Loucy (cell line): ENCODE results near the gene DOCK10.

ENCODE experiments used
- H2AFZ ChIP-seq: fragments of 200-600 bp; sonication (generic); 2 replicates; pipeline ENCODE4 v1.6.0; 2016; ENCODE audit warnings: antibody characterized with exemption, mild to moderate bottlenecking, low read length, moderate library complexity
- H3F3A ChIP-seq: fragments of 200-600 bp; 2 replicates; pipeline ENCODE4 v1.6.0; 2016; ENCODE audit warnings: antibody characterized with exemption, low read depth, mild to moderate bottlenecking
- H3K27me3 ChIP-seq: fragments of 200-600 bp; sonication (generic); 2 replicates; pipeline ENCODE4 v1.6.1; 2014; ENCODE audit warnings: low read length, mild to moderate bottlenecking; ENCODE audit not compliant: insufficient read depth, poor library complexity, severe bottlenecking
- H3K36me3 ChIP-seq: fragments of 200-600 bp; sonication (generic); 2 replicates; pipeline ENCODE4 v1.6.1; 2016; ENCODE audit warnings: low read length; ENCODE audit not compliant: insufficient read depth
- H3K4me1 ChIP-seq: fragments of 200-600 bp; sonication (generic); 2 replicates; pipeline ENCODE4 v1.5.1; 2014; ENCODE audit warnings: low read length, mild to moderate bottlenecking; ENCODE audit not compliant: insufficient read depth, poor library complexity, severe bottlenecking
- H3K4me2 ChIP-seq: fragments of 200-600 bp; sonication (generic); 2 replicates; pipeline ENCODE4 v1.6.0; 2014; ENCODE audit warnings: antibody characterized with exemption, low read length, low read depth, mild to moderate bottlenecking; ENCODE audit not compliant: poor library complexity, severe bottlenecking
- H3K4me3 ChIP-seq: fragments of 200-600 bp; sonication (generic); 2 replicates; pipeline ENCODE4 v1.5.1; 2014; ENCODE audit warnings: low read length, mild to moderate bottlenecking, mixed read lengths; ENCODE audit not compliant: poor library complexity, severe bottlenecking
- H3K79me2 ChIP-seq: fragments of 200-600 bp; sonication (generic); 2 replicates; pipeline ENCODE4 v1.6.1; 2014; ENCODE audit warnings: low read length; ENCODE audit not compliant: insufficient read depth
- H3K9ac ChIP-seq: fragments of 200-600 bp; sonication (generic); 2 replicates; pipeline ENCODE4 v1.6.0; 2014; ENCODE audit warnings: mild to moderate bottlenecking, low read depth, low read length, moderate library complexity; ENCODE audit not compliant: poor library complexity, severe bottlenecking
- H3K9me2 ChIP-seq: fragments of 200-600 bp; sonication (generic); replicated peaks from 2 replicates; pipeline ENCODE4 v1.6.1; 2016; ENCODE audit warnings: low read depth, low read length, mixed read lengths
- H3K9me3 ChIP-seq: fragments of 200-600 bp; sonication (generic); 2 replicates; pipeline ENCODE4 v1.6.1; 2014; ENCODE audit warnings: mild to moderate bottlenecking, antibody characterized with exemption, low read length, low read depth; ENCODE audit not compliant: insufficient read depth
- H4K20me1 ChIP-seq: fragments of 200-600 bp; sonication (generic); 2 replicates; pipeline ENCODE4 v1.6.0; 2014; ENCODE audit warnings: antibody characterized with exemption, low read length, mild to moderate bottlenecking; ENCODE audit not compliant: insufficient read depth, poor library complexity, severe bottlenecking
- CTCF ChIP-seq: fragments of 200-600 bp; sonication (generic); conservative IDR thresholded peaks from 2 replicates; pipeline ENCODE4 v1.5.1; 2014; ENCODE audit warnings: mild to moderate bottlenecking, antibody characterized with exemption, low read length
- EZH2phosphoT487 ChIP-seq: fragments of 200-600 bp; IDR thresholded peaks from 2 replicates; pipeline ENCODE4 v1.6.1; 2018; ENCODE audit warnings: antibody characterized with exemption, mild to moderate bottlenecking, moderate library complexity, borderline replicate concordance

The DOCK10 gene

GRCh38 chr2:224951723-224952481 is 90.4 kb downstream of the DOCK10 start:
- peaks cover 6% of the 10 kb centered on the region; the same call in 1 of the 2 replicates for H3K79me2 ChIP-seq
- no peak overlapping the region for H2AFZ ChIP-seq

GRCh38 chr2:224948859-224949258 is 93.4 kb downstream of the DOCK10 start:
- Histone ChIP-seq H3K9ac (no peak overlapping the region), H3K4me1 (peaks cover 69% of the 10 kb centered on the region)

More at GRCh38 chr2:224951723-224952481, 90.4 kb downstream of the DOCK10 start:
- Histone ChIP-seq H3K27me3 (no peaks in the 10 kb centered on the region), H4K20me1 (no peaks in the 10 kb centered on the region), H3K4me3 (no peak overlapping the region), H3K9me3 (no peaks in the 10 kb centered on the region), H3K4me1 (peaks cover 56% of the 10 kb centered on the region), H3K9ac (no peak overlapping the region), H3K36me3 (no peaks in the 10 kb centered on the region), H3K4me2 (no peak overlapping the region), H3F3A (peaks cover 9% of the 10 kb centered on the region; the same call in 1 of the 2 replicates), H3K9me2 (no peaks in the 10 kb centered on the region)
- no peak for TF ChIP-seq CTCF
- TF ChIP-seq EZH2phosphoT487 = no peak

GRCh38 chr2:224948005-224948404 is 94.3 kb downstream of the DOCK10 start:
- H3F3A ChIP-seq = peaks cover 8% of the 10 kb centered on the region; the same call in 1 of the 2 replicates
- peaks cover 68% of the 10 kb centered on the region for H3K4me1 ChIP-seq
- peaks cover 39% of the 10 kb centered on the region for H3K79me2 ChIP-seq
- TF ChIP-seq EZH2phosphoT487 = no peak
- no peak for TF ChIP-seq CTCF
- H4K20me1 ChIP-seq = no peaks in the 10 kb centered on the region
- H3K27me3 ChIP-seq = no peaks in the 10 kb centered on the region
- no peaks in the 10 kb centered on the region for H3K36me3 ChIP-seq
- no peak overlapping the region for H3K9ac ChIP-seq
- no peaks in the 10 kb centered on the region for H3K9me3 ChIP-seq
- no peaks in the 10 kb centered on the region for H3K9me2 ChIP-seq
- H3K4me2 ChIP-seq = peak overlapping the region; percentile 90
- no peak overlapping the region for H2AFZ ChIP-seq
- H3K4me3 ChIP-seq = no peak overlapping the region

More at GRCh38 chr2:224948859-224949258, 93.4 kb downstream of the DOCK10 start:
- Histone ChIP-seq H3K4me3 (no peak overlapping the region), H3K9me2 (no peaks in the 10 kb centered on the region), H3K27me3 (no peaks in the 10 kb centered on the region), H3F3A (peaks cover 9% of the 10 kb centered on the region; the same call in 1 of the 2 replicates), H4K20me1 (no peaks in the 10 kb centered on the region), H3K36me3 (no peaks in the 10 kb centered on the region), H3K79me2 (peaks cover 31% of the 10 kb centered on the region), H3K4me2 (peak overlapping the region; percentile 90), H2AFZ (no peak overlapping the region), H3K9me3 (no peaks in the 10 kb centered on the region)
- TF ChIP-seq EZH2phosphoT487 (no peak), CTCF (no peak)
